ENCODE data around the gene GCNT3.
"Not testable (repeated sequence)": the region's sequence is repeated elsewhere in the genome, so short reads cannot be mapped to it uniquely, and the experiment has no call there.

The GCNT3 gene

DNA sequence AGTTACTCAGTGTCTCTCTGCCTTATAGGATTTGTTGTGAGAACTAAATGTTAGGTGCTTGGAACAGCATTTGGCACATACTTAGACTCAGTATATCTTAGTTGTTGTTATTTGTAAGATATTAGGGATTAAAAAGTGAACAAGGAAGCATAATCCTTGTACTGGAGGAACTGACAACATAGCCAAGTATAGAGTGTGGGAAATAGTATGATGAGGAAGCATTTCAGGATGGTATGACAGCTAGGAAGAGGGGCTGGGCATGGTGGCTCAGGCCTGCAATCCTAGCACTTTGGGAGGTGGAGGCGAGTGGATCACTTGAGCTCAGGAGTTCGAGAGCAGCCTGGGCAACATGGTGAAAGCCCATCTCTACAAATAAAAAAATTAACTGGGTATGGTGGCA is 16.6 kb upstream of the GCNT3 start:
- in situ Hi-C loops (cut with HindIII; ENCODE audit: low pct_unique_long_range_greater_than_20kb, low sequenced_read_pairs), result no loop called here
- TF ChIP-seq JUND (IDR thresholded peaks at IDR 0.05; ENCODE audit: low read depth), result no peak

DNA sequence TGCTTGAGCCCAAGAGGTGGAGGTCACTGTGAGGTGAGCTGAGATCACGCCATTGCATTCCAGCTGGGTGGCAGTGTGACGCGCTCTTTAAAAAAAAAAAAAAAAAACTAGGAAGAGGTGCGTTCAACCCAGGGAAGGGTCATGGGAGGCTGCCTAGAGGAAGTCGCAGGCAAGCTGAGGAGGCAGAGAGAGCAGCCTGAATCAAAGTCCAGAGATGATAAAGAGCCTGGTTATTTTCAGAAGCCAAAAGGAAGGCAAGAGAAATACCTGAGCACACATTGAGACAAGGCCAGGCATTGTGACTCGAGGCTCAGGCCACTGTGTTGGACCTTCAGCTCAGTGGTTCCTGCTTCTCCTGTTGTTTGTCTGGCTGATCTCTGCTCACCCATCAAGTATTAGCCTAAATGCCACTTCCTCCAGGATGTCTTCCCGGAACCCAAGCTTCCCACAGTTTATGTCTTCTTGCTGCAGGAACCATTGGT is 16.1 kb upstream of the GCNT3 start:
- no peak for DNase-seq (ENCODE audit: low read depth in 1 of 2, low spot score in 1 of 2)
- in situ Hi-C loops (cut with HindIII; ENCODE audit: low pct_unique_long_range_greater_than_20kb, low sequenced_read_pairs), result no loop called here

More for the DNA sequence above, 16.6 kb upstream of the GCNT3 start:
- no peak for DNase-seq (ENCODE audit: low read depth in 1 of 2, low spot score in 1 of 2)

DNA sequence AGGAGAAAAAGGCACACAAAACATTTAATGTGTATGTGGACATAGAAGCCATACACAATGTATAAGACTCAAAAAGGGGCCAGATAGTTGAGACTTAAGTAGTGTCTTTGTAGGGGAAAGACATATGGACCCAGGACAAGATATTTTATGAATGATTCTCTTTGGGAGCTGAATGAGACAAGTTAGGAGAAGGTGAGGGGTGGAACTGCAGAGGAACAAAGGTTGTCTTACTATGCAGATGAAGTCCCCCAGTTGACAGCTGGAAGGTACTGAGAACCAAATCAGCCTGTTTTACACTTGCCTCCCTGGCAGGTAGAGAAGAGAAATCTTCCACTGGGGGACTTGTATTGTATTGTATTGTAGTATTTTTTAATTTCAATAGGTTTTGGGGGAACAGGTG is 14.9 kb upstream of the GCNT3 start:
- no peak for TF ChIP-seq JUND (IDR thresholded peaks at IDR 0.05; ENCODE audit: low read depth)
- in situ Hi-C loops (cut with HindIII; ENCODE audit: low pct_unique_long_range_greater_than_20kb, low sequenced_read_pairs), result no loop called here
- DNase-seq (ENCODE audit: low read depth in 1 of 2, low spot score in 1 of 2), result no peak

More for the DNA sequence above, 16.1 kb upstream of the GCNT3 start:
- TF ChIP-seq JUND (IDR thresholded peaks at IDR 0.05; ENCODE audit: low read depth), result no peak

DNA sequence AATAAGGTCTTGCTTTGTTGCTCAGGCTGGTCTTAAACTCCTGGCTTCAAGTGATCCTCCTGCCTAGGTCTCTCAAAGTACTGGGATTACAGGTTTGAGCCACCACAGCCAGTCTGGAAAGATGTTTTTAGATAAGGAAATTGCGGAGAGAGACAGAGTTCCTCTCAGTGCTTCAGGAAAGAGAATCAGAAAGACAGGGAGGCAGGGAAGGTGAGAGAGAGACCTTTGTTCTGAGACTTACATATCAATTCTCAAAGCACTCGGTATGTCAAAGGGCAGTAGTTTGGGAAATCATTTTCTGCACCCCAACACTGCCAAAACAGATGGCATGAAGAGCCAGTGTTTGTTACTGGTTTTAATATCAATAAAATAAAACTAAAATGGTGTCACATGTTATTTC is 13.1 kb upstream of the GCNT3 start:
- no peak for DNase-seq (ENCODE audit: low read depth in 1 of 2, low spot score in 1 of 2)
- TF ChIP-seq JUND (IDR thresholded peaks at IDR 0.05; ENCODE audit: low read depth), result no peak
- in situ Hi-C loops (cut with HindIII; ENCODE audit: low pct_unique_long_range_greater_than_20kb, low sequenced_read_pairs), result no loop called here

DNA sequence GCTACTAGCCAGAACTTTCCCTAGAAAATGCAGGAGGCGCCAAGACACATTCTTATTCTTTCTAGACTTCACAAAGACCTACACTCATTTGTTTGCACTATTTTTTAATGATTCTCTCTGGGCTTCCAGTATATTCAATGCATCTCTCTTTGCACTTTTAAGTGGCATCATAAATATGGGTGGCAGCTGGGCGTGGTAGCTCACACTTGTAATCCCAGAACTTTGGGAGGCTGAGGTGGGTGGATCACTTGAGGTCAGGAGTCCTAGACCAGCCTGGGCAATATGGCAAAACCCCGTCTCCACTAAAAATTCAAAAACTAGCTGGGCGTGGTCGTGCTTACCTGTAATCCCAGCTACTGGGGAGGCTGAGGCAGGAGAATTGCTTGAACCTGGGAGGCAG is 5.6 kb upstream of the GCNT3 start:
- DNase-seq (ENCODE audit: low read depth in 1 of 2, low spot score in 1 of 2), result no peak
- in situ Hi-C loops (cut with HindIII; ENCODE audit: low pct_unique_long_range_greater_than_20kb, low sequenced_read_pairs), result no loop called here
- TF ChIP-seq JUND (IDR thresholded peaks at IDR 0.05; ENCODE audit: low read depth), result no peak

DNA sequence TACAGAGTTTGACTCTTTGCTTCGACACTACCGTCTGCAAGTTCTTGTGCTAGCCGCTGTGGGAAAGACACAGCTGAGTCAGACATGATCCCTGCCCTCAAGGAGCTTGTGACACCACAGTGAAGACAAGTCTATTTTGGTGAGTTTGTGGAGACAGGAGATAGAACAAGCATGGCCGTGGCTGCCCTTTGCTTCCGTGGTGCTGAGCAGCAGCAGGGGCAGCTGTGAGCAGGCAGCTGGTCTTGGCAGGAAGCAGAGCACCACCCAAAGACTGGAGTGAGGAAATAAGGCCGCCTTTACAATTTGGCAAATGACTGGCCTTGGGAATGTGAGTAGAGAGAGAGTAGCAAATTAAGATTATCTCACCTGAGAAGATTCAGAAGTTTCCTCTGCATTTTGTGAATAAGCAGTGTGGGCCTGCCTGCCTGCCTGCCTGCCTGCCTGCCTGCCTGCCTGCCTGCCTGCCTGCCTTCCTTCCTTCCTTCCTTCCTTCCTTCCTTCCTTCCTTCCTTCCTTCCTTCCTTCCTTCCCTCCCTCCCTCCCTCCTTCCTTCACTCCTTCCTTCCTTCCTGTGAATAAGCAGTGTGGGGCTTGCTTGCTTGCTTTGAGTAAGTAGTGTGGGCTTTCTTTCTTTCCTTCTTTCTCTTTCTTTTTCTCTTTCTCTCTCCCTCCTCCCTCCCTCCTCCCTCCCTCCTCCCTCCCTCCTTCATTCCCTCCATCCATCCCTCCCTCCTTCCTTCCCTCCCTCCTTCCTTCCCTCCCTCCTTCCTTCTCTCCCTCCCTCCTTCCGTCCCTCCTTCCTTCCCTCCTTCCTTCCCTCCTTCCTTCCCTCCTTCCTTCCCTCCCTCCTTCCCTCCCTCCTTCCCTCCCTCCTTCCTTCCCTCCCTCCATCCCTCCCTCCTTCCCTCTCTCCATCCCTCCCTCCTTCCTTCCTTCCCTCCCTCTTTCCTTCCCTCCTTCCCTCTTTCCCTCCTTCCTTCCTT is 1.6 kb upstream of the GCNT3 start:
- in situ Hi-C loops (cut with HindIII; ENCODE audit: low pct_unique_long_range_greater_than_20kb, low sequenced_read_pairs), result no loop called here
- no peak for TF ChIP-seq JUND (IDR thresholded peaks at IDR 0.05; ENCODE audit: low read depth)
- DNase-seq (ENCODE audit: low read depth in 1 of 2, low spot score in 1 of 2), result no peak

DNA sequence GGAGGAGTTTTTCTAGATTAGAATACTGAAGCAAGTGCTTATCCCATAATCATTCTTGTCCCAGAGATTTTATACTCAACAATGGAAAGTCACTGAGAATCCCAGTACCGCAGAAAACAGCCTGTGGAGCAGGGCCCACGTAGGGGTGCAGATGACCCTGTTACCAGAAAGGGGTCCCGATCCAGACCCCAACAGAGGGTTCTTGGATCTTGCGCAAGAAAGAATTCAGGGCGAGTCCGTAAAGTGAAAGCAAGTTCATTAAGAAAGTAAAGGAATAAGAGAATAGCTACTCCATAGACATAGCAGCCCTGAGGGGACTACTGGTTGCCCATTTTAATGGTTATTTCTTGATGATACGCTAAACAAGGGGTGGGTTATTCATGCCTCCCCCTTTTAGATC is 2.6 kb downstream of the GCNT3 start:
- no peak for TF ChIP-seq JUND (IDR thresholded peaks at IDR 0.05; ENCODE audit: low read depth)
- in situ Hi-C loops (cut with HindIII; ENCODE audit: low pct_unique_long_range_greater_than_20kb, low sequenced_read_pairs), result no loop called here
- DNase-seq (ENCODE audit: low read depth in 1 of 2, low spot score in 1 of 2), result no peak

DNA sequence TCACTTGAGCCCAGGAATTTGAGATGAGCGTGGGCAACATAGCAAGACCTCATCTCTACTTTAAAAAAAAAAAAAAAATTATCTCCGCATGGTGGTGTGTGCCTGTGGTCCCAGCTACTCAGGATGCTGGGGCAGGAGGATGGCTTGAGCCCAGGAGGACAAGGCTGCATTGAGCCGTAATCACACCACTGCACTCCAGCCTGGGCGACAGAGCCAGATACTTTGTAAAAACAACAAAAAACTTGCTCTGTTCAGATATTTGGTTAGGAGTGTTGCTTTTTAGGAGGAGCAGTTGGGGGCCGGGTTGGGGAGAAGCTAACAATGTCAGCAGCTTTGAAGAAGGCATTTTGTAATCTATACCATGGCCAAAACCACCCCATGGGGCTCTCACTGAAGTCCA is 4.1 kb downstream of the GCNT3 start:
- TF ChIP-seq JUND (IDR thresholded peaks at IDR 0.05; ENCODE audit: low read depth), result no peak

DNA sequence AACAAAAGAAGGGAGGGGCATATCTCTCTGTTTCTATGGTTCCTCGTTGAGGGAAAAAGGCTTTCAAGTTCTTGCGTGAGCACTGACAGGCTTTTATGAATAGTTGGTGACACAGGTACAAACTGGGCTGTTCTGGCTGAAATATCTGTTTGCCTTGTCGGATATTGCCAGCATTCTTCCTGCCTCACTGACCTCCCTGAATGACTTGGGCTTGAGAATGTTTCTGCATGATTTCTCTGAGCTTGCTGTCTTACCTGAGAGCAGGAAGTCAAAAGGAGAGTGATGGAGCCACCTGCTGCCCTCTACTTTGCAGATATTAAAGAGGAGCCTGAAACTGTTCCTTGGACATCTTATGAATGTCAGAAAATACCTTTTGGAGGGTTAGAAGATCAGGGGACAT is 4.8 kb downstream of the GCNT3 start:
- no peak for TF ChIP-seq JUND (IDR thresholded peaks at IDR 0.05; ENCODE audit: low read depth)
- peak; percentile 43 to 64 for DNase-seq (ENCODE audit: low read depth in 1 of 2, low spot score in 1 of 2)
- in situ Hi-C loops (cut with HindIII; ENCODE audit: low pct_unique_long_range_greater_than_20kb, low sequenced_read_pairs), result no loop called here

More for the DNA sequence above, 4.1 kb downstream of the GCNT3 start:
- in situ Hi-C loops (cut with HindIII; ENCODE audit: low pct_unique_long_range_greater_than_20kb, low sequenced_read_pairs), result no loop called here
- no peak for DNase-seq (ENCODE audit: low read depth in 1 of 2, low spot score in 1 of 2)

DNA sequence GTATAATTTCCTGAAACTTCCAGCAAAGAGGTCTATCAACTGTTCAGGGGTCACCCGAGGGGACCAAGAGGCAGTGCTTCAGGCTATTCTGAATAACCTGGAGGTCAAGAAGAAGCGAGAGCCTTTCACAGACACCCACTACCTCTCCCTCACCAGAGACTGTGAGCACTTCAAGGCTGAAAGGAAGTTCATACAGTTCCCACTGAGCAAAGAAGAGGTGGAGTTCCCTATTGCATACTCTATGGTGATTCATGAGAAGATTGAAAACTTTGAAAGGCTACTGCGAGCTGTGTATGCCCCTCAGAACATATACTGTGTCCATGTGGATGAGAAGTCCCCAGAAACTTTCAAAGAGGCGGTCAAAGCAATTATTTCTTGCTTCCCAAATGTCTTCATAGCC is 6.8 kb downstream of the GCNT3 start:
- DNase-seq (ENCODE audit: low read depth in 1 of 2, low spot score in 1 of 2), result no peak
- in situ Hi-C loops (cut with HindIII; ENCODE audit: low pct_unique_long_range_greater_than_20kb, low sequenced_read_pairs), result no loop called here
- no peak for TF ChIP-seq JUND (IDR thresholded peaks at IDR 0.05; ENCODE audit: low read depth)

DNA sequence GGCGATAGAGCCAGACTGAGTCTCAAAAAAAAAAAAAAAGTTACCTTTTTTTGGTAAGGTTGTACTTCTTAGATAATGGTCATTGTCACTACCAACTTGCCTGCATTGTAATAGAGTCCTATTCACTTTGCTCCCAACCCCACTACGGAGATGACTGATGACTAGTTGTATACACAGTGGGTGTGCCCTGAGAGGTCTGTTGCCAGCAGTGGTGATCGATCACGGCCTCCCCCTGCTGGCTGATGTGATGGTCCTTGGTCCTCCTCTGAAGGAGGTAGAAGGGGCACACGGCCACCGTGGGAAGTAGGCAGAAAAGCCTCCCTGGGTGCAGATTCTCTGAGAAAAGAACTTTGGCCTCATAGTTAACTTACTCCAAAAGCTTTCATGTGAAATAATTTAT is 10.7 kb downstream of the GCNT3 start:
- DNase-seq (ENCODE audit: low read depth in 1 of 2, low spot score in 1 of 2), result peak in 1 of 2 experiments; percentile 63
- in situ Hi-C loops (cut with HindIII; ENCODE audit: low pct_unique_long_range_greater_than_20kb, low sequenced_read_pairs), result no loop called here

DNA sequence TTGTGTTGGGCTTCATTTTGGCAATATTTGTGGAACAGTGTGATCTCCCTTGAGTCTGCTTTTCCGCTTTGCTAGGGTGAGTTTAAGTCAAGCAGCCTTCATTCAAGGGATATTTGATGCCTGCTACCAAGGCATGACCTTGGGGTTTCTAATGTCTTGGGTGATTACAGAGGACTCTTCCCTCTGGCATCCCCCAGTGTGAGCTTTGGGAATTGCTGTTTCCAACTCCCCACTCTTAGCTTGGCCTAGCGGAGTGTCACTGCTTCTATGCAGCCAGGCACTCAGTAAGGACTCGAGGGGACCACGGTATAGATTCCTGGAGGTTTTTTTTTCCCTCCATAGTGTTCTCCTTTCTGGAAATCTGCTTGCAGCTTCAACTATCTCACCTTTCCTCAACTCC is 21.1 kb downstream of the GCNT3 start:
- no peak for TF ChIP-seq JUND (IDR thresholded peaks at IDR 0.05; ENCODE audit: low read depth)
- in situ Hi-C loops (cut with HindIII; ENCODE audit: low pct_unique_long_range_greater_than_20kb, low sequenced_read_pairs), result no loop called here
- DNase-seq (ENCODE audit: low read depth in 1 of 2, low spot score in 1 of 2), result peak in 1 of 2 experiments; percentile 36

More for the DNA sequence above, 10.7 kb downstream of the GCNT3 start:
- no peak for TF ChIP-seq JUND (IDR thresholded peaks at IDR 0.05; ENCODE audit: low read depth)

DNA sequence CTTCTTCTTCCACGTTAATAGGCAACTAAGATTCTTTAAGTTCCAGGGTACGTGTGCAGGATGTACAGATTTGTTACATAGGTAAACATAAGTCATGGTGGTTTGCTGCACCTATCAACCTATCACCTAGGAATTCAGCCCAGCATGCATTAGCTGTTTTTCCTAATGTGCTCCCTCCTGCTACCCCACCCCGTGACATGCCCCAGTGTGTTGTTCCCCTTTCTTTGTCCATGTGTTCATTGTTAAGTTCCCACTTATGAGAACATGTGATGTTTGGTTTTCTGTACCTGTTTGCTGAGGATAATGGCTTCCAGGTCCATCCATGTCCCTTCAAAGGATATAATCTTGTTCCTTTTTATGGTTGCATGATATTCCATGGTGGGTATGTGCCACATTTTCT is 24.6 kb downstream of the GCNT3 start:
- no peak for DNase-seq (ENCODE audit: low read depth in 1 of 2, low spot score in 1 of 2)
- in situ Hi-C loops (cut with HindIII; ENCODE audit: low pct_unique_long_range_greater_than_20kb, low sequenced_read_pairs), result no loop called here
- no peak for TF ChIP-seq JUND (IDR thresholded peaks at IDR 0.05; ENCODE audit: low read depth)

DNA sequence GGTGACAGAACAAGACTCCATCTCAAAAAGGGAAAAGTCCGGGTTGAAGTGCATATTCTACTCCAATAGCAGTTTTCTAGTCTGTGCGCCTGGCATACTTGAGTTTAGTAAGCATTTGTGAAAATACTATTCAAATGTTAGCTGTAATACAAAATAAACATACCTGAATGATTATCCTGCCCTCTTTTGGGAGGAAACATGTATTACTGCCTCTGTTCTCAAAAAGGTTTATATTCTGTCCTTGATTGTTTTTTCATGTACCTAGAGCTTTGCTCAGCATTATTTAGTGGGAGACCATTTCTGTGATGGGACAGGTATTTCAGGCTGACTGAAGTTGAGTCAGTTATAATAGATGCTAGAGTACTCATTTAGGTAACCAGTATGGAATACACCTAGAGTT is 25.9 kb downstream of the GCNT3 start:
- in situ Hi-C loops (cut with HindIII; ENCODE audit: low pct_unique_long_range_greater_than_20kb, low sequenced_read_pairs), result not testable (repeated sequence)
- DNase-seq (ENCODE audit: low read depth in 1 of 2, low spot score in 1 of 2), result peak in 1 of 2 experiments; percentile 12

Measured in T47D (cell line).